WI38 (cell line): Measurements from ENCODE around the gene RER1.

Experiments used
- H3K4me3 ChIP-seq: 2 replicates; pipeline ENCODE4 v1.5.1; 2011; ENCODE audit warnings: low read depth, mild to moderate bottlenecking, control low read depth, low read length
- TF ChIP-seq, protein P1 (sequence below): IDR thresholded peaks from 2 replicates; pipeline ENCODE4 v1.5.1; 2012; ENCODE audit warnings: low read depth, mild to moderate bottlenecking, control low read depth, low read length

RER1 gene

DNA sequence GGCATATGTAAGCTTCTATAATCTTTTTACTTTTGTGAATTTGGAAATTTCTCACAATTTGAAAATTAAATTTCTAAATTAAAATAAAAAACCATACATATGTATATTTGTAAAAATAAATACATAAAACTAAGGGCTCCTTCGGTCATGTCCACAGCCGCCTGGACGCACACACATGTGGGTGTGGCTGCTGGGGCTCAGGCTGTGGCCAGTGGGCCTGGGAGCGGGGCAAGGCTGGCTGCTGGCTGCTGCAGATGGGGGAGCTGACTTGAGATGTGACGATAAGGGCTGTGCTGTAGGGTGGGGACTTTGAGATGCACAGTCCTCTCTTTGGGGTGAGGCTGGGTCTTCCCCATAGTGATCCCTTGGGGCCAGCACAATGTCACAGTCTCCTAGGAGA lies 4.8 kb downstream of the RER1 start:
- TF ChIP-seq, protein P1, sequence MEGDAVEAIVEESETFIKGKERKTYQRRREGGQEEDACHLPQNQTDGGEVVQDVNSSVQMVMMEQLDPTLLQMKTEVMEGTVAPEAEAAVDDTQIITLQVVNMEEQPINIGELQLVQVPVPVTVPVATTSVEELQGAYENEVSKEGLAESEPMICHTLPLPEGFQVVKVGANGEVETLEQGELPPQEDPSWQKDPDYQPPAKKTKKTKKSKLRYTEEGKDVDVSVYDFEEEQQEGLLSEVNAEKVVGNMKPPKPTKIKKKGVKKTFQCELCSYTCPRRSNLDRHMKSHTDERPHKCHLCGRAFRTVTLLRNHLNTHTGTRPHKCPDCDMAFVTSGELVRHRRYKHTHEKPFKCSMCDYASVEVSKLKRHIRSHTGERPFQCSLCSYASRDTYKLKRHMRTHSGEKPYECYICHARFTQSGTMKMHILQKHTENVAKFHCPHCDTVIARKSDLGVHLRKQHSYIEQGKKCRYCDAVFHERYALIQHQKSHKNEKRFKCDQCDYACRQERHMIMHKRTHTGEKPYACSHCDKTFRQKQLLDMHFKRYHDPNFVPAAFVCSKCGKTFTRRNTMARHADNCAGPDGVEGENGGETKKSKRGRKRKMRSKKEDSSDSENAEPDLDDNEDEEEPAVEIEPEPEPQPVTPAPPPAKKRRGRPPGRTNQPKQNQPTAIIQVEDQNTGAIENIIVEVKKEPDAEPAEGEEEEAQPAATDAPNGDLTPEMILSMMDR: no peak
- no peak overlapping the region for H3K4me3 ChIP-seq

DNA sequence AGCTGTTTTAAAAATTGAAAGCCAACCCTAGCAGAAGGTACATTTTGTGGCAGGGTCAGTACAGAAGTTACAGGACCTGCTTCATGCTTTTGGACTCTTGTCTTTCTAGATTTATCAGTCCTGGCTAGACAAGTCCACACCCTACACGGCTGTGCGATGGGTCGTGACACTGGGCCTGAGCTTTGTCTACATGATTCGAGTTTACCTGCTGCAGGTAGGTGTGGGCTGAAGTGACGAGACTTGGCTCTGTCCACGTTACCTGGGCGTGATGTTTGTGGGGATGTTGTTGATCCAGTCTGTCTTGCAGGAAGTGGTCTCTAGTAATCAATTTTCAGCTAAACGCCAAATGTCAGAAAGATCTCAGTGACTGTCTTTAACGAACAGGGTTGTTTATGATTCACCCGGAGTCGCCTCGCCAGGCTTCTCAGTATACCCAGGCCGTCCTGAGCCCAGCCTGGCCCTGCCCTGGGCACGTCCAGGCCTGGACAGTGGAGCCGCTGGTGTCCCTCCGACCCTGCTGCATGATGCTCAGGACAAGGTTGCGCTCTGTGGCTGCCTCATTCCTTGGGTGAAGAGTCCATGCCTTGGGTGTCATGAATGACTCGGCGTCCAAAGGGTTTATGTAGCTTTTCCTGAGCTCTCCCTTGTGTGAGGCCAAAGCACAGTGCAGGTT lies 5.5 kb downstream of the RER1 start:
- H3K4me3 ChIP-seq: no peak overlapping the region
- TF ChIP-seq, protein P1: no peak

DNA sequence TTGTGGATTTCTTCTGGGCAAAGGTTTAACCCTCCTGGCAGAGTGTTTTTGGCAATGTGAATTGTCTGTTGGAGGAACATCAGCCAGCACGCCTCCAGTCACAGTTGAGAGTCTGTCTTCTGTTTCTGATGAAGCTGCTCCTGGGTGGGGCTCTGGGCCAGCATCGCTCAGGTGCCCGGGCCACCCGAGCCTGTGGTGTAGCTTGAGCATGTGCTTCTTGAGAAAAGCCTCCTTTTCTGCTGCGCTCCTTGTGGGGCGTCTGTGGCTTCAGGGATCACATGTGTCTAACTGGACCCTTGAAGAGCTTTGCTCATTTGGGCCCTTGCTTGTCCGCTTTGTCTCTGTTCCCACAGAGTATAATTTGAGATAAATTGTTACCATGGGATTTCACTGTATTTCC lies 7.2 kb downstream of the RER1 start:
- TF ChIP-seq, protein P1: no peak
- H3K4me3 ChIP-seq: no peak overlapping the region

DNA sequence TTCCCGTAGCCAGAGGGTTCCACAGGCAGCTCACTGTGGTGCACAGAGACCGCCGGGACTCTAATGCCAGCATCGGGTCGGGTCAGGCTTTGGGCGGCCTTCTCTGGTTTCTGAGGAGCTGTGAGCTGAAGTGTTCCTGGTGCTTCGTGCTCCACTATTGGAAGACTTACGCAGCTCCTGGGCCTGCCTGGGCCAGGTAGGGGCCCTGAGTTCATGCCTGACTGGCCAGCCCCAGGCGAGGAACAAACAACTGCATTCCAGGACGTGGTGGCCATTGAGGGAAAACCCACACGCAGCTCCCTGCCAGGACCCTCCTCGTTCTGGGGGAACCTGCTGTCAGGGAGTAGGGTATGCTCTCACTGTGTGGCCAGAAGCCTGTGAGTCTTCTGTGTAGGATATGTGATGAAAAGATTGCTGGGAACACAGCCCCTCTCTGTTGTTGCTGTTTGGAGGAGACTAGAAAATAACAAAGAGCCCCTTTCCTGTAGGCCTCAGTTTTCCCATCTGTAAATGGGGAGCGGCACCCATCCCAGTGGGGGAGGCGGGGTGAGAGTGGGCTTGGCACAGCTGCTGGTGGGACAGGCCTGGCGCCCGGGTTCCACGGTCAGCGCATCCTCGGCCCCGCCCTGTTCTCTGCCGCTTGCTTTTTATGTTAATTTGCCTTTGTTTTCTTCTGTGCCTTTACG lies 8.4 kb downstream of the RER1 start:
- TF ChIP-seq, protein P1: no peak

DNA sequence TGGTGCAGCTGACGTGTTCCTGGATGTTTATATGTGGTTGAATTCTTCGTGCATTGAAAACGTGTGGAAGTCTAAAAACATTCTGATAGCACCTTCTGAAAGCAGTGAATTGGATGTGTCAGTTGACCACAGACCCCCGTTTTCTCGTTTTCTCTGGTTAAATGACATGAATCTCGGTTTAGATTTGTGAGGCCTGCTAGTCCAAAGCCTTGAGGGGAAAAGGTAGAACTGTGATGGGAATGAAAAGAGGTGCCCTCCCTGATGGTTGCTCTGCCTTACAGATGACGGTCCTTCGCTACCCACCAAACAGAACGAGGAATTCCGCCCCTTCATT lies 8.9 kb downstream of the RER1 start:
- TF ChIP-seq, protein P1: no peak

More for the DNA sequence above, 8.4 kb downstream of the RER1 start:
- H3K4me3 ChIP-seq: no peak overlapping the region

DNA sequence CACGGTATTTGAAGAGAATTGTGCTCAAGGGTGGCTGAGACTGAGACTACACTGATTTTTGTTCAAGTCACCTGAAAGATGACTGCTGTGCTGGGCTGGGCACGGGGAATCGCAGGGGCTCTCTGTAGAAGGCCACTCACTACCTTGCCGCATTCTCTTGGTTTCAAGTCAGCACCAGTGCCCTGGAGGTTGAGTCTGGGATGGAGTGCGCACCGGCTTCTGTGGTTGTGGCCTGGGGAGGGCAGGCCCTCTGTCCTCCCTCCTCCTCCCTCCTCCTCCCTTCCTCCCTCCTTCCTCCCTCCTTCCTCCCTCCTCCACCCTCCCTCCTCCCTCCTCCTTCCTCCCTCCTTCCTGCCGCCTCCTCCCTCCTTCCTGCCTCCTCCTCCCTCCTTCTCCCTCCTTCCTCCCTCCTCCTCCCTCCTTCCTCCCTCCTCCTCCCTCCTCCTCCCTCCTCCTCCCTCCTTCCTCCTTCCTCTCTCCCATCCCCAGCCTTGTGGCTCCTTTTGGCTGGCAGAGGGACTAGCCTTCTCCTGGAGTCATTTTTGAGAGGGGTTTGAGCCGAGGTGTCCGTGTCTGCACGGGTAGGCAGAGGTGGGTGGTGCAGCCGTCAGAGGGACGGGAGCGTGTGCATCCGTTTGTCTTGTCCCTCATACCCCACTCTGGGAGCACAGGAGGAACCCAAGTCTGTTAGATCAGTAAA lies 9.5 kb downstream of the RER1 start:
- H3K4me3 ChIP-seq: no peak overlapping the region
- TF ChIP-seq, protein P1: no peak

More for the DNA sequence above, 8.9 kb downstream of the RER1 start:
- no peak overlapping the region for H3K4me3 ChIP-seq

DNA sequence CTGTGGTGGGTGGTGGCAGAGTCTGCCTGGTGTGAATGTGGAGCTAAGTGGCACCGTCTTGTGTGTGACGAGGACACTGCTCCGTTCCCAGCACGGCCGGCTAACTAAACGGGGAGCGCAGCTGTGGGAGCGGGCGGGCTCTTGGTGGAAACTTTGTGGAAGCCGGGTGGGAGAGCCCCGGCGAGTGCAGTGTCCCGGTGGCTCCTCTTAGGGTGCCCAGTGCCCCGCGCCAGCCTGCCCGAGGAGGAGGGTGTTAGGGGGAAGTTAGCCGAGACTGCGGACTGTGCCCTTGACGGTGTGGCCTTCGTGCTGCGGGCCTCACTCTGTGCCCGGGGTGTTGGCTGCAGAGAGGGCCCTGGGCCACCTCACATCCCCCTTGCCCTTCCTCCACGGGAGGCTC lies 10.8 kb downstream of the RER1 start:
- no peak overlapping the region for H3K4me3 ChIP-seq
- TF ChIP-seq, protein P1: no peak
